Measurements from ENCODE around the gene HDGFL2.

Gene HDGFL2

GRCh38 chr19:4472174-4472974 lies at the start of gene HDGFL2:
HDGFL2 (plus strand) TSS chr19:4472297; CDS start chr19:4472351, 54 bp downstream.
- ATAC-seq (no peak), DNase-seq (no peak)

- no peak for ATAC-seq
- no peak for DNase-seq
Measured at GRCh38 chr19:4423416-4424126, 48.5 kb upstream of the HDGFL2 start.

GRCh38 chr19:4425537-4425936 lies 46.6 kb upstream of the HDGFL2 start:
- DNase-seq: no peak
- ATAC-seq: no peak

GRCh38 chr19:4428326-4428975 lies 43.6 kb upstream of the HDGFL2 start:
- DNase-seq (no peak), ATAC-seq (no peak)

- no peak for DNase-seq
Measured at GRCh38 chr19:4429256-4429655, 42.8 kb upstream of the HDGFL2 start.

GRCh38 chr19:4429771-4430171 lies 42.3 kb upstream of the HDGFL2 start:
- ATAC-seq (no peak), DNase-seq (no peak)

More at GRCh38 chr19:4429256-4429655, 42.8 kb upstream of the HDGFL2 start:
- no peak for ATAC-seq

- DNase-seq (no peak), ATAC-seq (no peak)
Measured at GRCh38 chr19:4430760-4431159, 41.3 kb upstream of the HDGFL2 start.

- ATAC-seq (no peak), DNase-seq (no peak)
Measured at GRCh38 chr19:4431296-4431695, 40.8 kb upstream of the HDGFL2 start.

- no peak for ATAC-seq
- DNase-seq: no peak
Measured at GRCh38 chr19:4431808-4432674, 40.1 kb upstream of the HDGFL2 start.

- no peak for ATAC-seq
Measured at GRCh38 chr19:4432918-4433506, 39.1 kb upstream of the HDGFL2 start.

GRCh38 chr19:4434391-4434790 lies 37.7 kb upstream of the HDGFL2 start:
- no peak for ATAC-seq
- DNase-seq: no peak

More at GRCh38 chr19:4432918-4433506, 39.1 kb upstream of the HDGFL2 start:
- no peak for DNase-seq

- DNase-seq (no peak), ATAC-seq (no peak)
Measured at GRCh38 chr19:4436231-4436630, 35.9 kb upstream of the HDGFL2 start.

- DNase-seq: no peak
- ATAC-seq: no peak
Measured at GRCh38 chr19:4437103-4437502, 35.0 kb upstream of the HDGFL2 start.

- no peak for ATAC-seq
- no peak for DNase-seq
Measured at GRCh38 chr19:4439243-4439642, 32.9 kb upstream of the HDGFL2 start.

- ATAC-seq (no peak), DNase-seq (no peak)
Measured at GRCh38 chr19:4441994-4442818, 29.9 kb upstream of the HDGFL2 start.

- ATAC-seq: no peak
- DNase-seq: no peak
Measured at GRCh38 chr19:4442819-4443146, 29.3 kb upstream of the HDGFL2 start.

- ATAC-seq (no peak), DNase-seq (no peak)
Measured at GRCh38 chr19:4443188-4443587, 28.9 kb upstream of the HDGFL2 start.

- DNase-seq (no peak), ATAC-seq (no peak)
Measured at GRCh38 chr19:4443966-4444764, 27.9 kb upstream of the HDGFL2 start.

GRCh38 chr19:4444765-4445741 lies 27.0 kb upstream of the HDGFL2 start:
- DNase-seq: no peak
- ATAC-seq: no peak
